HG03060 (cell line): ENCODE data around the gene KRT35.

Experiments used
- ATAC-seq: cut with Tn5 transposase; IDR thresholded peaks from one replicate; pipeline ENCODE4 v1.9.1; 2021; ENCODE audit warnings: low read depth, moderate number of reproducible peaks; ENCODE audit not compliant: unreplicated experiment

The KRT35 gene

DNA sequence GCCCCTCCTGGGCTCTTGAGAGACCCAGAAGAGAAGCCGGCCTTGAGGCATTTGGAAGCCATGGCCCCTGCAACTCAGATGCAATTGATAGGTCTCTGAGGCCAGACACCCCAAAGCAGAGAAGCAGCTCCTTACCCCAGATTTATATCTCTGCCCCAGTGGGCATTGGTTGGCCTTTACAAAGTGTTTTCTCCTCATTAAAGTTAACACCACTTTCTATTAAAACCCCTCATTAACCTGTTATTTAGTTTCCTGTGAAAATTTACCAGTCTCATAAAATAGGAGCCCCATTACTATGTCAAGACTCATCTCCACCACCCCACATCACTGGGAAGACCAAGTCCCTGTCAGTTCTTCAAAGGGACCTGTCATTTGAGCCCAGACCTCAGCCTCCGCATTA lies at the start of gene KRT35:
KRT35 (minus strand) TSS at position 116 of the 400 bp plus-strand sequence; CDS start at position 62, 54 bp downstream.
- ATAC-seq: no peak

DNA sequence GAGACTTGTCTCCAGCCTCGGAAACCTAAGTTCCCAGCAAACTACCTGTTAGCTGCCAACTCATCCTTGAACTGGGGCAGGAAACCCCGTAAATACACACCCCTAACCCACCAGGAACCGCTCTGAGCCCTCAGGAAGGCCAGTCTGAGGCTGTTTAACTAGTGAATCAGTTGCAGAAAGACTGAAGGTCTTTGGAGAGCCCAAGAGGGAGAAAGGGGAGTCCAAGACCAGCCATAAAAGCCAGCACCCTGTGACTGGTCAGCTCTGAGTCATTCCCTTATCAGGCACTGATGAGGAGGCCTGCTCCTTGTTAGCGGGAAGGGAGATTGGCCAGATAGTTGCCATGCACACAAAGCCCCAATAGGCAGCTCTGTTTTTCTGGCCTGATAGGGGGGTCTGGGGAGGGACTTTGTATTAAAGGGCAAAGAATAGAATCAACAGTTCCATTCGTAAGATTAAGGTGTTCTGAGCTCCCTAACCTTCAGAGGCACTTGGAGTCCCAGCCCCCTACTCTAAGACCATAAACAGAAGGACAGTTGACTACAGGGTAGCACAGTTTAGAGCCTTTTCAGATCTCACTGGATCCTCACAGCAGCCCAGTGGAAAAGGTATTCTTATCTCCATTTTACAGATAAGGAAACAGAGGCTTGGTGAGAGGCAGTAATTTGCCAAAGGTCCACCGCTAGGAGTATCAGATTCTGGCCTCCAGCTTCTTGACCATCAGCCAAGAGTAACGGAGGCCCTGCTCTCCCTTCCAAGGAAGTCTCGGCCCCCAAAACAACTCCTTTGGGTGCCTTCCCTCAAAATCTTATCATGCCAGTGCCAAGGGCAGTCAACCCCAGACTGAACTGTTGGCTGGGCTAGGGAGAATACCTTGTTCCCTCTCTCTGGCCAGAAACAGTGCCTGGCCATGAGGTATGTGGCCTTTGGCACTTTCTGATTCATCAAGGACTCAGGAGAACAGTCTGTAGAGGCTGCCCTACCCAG lies 49.4 kb upstream of the KRT35 start:
- ATAC-seq: no peak

DNA sequence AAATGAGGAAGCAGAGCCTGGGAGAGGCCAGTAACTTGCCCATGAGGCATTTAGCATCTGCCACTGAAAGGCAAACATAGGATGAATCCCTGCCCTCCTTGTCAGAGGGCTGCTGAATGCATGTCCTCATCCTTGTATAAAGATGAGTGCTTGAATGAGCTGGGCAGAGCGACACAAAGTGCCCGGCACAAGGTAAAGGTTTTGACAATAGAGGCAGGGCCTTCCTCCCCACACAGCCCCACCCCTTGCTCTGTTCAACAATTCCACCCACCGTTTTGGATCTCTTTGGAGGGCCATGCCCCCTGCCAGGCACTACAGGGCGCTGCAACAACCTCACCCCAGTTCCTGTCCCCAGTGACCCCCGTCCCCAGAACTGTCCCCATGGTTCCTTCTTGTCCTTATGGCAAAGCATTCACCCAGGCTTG lies 48.6 kb upstream of the KRT35 start:
- ATAC-seq: no peak

DNA sequence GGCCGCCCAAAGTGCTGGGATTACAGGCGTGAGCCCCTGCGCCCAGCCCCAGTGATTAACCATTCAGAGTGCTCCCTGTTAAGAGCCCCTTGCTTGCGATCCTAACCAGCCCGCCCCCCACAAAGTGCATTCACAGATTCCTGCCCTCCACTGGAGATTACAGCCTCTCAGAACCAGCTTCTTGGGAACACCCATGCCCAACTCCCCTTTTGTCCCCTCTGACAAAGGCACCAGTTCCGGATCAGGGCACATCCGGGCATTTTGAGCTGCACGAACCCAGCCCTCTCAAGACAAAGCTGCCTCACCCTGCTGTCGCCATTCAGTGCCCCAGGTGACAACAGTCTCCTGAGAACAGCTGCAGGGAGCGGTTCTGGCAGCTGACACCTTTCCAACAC lies 48.0 kb upstream of the KRT35 start:
- no peak for ATAC-seq

DNA sequence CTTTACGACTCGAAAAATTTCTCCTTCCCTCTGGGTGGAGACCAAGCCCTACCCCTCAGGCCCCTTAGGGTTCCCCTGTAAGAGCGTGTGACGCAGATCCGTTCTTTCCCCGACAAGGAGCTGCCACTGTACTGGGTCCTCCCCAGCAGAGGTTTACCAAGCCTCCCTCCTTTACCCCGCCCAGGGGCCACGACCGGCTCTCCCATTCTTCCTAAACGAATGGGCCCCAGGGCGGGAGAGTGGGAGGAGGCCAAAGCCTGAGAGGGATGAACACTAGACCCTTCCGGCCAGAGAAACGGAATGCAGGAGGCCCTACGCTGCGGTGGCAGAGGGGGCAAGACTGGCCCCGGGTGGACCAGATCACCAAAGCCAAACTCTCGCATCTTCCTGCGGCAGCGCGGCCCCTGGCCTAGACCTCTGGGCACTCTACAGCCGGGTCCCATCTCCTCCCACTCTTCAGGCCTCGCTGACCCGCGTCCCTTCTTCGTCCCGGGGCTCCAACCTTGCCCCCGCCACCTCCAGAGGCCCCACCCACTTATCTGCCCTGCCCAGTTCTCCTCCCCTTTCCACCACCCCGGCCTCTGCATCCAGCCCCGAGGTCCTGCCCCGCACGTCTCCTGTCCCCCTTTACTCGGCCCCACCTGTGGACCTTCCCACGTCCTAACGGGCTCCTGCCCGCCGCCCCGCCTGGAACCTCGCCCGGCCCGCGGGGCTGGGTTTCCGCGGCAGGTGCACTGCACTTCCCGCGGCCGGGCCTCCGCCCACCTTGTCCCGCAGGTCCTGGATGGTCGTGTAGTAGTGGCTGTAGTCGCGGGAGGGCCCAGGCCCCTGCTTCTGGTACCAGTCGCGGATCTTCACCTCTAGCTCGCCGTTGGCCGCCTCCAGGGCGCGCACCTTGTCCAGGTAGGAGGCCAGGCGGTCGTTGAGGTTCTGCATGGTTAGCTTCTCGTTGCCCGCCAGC lies 46.4 kb upstream of the KRT35 start:
- no peak for ATAC-seq

DNA sequence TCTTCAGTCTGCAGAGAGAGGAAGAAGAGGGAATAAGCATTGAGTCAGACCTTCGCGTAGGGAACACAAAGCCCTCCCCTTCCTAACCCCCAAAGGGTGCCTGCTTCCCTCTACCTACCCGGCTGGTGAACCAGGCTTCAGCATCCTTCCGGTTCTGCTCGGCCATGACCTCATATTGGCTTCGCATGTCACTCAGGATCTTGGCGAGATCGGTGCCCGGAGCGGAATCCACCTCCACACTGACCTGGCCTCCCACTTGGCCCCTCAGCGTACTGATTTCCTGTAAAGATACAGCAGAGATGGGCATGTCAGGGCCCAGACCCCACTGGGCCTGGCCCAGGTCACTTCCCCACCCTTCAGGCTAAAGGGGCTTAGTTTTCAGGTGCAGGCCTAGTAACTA lies 43.3 kb upstream of the KRT35 start:
- no peak for ATAC-seq

DNA sequence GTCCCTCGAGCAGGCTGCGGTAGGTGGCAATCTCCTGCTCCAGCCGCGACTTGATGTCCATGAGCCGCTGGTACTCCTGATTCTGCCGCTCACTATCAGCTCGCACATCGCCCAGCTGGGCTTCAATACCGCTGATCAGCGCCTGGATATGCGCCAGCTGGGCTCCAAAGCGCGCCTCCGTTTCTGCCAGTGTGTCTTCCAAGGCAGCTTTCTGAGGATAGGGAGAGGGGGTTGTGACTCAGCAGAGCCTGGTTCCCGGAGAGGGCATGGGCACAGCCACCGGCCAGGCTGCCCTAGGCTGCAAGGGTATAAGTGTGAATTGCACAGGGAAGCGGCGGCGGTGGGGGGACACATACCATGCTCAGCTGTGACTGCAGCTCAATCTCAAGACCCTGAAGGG lies 42.8 kb upstream of the KRT35 start:
- ATAC-seq: no peak

DNA sequence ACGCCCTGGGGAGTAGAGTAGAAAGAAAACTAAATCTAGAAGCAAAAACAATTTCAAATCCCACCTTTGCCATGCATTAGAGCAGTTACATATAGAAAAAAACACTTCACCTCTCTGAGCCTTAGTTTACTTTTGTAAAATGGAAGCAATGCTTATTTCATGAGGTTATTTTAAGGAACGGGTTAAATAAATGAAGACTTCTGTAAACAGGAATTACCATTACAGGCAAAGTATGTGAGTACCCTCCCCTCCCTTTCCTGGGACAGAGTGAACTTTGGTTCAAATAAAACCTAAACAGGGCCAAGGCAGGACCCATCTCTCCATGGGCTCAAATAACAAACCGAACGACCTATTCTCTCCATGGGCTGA lies 42.3 kb upstream of the KRT35 start:
- ATAC-seq: no peak

DNA sequence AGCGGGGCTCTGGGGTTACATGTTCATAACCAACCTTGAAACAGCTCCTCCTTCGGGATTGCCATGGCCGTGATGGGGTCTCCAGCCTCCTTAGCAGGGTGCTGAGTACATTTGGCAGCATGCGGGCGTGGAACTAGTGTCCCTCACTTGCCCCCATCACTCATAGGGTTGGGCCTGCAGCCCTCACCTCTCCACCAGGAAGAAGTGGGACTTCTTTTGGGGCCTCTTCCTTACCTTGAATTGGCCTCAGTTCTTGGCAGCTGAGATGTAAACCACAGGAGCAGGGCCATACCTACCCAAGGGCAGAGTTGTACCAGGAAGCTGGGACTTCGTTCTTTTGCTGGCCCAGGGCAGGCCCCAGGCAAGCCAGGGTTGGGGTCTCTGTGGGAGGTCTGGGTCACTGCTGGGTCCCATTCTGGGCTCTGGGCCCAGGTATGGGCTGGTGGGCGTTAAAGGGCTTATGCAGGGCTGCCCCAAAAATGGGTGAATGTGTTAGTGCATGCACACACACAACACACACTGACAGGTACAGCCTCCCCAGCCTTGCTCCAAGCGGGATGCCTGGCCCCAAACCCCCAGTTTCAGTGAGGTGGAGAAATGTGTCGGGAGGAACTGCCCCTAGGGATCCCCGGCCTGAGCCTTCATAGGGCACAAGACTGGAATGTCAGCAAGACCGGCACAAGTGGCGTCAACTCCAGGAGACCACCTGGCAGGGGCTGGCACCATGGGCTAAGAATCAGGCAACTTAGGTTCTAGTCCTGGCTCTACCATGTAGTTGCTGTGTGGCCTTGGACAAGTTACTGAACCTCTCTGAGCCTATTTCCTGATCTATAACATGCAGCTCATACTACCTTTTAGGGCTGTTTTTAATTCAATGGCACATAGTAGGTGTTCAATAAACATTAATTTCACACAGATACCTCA lies 41.6 kb upstream of the KRT35 start:
- no peak for ATAC-seq

DNA sequence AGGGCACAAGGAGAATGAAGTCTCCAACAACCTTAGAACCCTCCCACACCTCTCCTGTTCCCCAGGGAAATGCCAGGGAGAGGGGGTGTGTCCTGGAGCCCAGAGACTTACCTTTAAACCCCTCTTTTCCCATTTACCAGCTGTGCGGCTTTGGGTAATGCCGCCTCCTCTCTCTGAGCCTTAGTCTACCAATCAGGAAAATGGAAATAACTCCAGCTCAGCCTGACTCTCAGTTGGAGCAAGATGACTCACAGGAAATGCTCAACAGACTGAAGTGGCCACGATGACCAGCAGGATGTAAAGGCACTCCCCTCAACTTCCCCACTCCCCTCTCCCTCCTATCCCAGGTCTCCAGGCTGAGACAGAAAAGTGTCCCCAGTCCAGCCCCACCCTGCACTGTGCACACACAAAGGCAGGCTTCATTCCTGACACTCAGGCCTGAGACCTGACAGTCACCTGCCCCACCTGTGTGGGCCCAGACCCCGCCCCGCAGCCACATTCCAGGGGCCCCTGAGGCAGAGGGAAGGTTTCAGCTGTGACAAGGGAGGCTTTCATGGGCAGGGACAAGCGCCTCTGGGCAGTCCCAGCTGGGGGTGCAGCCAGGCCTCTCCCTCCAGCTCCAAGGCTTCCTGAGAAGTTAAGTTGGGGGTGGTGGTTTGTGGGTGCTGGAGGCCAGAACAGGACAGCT lies 40.8 kb upstream of the KRT35 start:
- no peak for ATAC-seq

DNA sequence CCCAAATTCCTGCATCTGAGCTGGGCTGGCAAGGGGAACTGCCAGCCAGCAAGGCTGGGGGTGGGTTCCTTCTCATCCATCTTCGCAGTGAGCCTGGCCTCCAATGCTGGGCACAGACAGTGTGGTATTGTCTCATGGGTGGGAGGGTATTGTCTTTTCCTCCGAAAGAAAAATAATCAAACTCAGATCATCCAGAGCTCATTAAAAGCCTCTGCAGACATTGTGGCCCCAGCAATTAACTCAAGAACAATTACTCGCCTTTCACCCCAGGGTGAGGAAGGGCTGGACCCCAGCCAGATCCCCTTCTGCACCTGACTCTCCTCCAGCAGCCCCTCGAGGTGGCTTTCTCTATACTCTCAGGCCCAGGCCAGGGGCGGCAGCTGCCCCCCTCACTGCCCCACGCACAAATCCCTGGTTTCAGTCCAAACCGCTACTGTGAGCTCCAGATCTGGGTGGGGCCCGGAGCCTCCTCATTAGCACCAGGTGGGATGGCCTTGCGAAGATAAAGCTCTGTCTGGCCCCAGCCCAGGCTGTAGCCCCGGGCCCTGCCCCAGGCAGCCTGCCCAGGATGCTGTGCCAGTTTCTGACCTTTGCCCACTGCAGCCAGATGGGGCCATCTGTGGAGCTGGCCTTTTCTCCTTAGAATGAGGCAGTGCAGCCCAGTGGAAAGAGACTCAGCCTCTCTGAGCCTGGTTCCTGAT lies 40.0 kb upstream of the KRT35 start:
- ATAC-seq: no peak

DNA sequence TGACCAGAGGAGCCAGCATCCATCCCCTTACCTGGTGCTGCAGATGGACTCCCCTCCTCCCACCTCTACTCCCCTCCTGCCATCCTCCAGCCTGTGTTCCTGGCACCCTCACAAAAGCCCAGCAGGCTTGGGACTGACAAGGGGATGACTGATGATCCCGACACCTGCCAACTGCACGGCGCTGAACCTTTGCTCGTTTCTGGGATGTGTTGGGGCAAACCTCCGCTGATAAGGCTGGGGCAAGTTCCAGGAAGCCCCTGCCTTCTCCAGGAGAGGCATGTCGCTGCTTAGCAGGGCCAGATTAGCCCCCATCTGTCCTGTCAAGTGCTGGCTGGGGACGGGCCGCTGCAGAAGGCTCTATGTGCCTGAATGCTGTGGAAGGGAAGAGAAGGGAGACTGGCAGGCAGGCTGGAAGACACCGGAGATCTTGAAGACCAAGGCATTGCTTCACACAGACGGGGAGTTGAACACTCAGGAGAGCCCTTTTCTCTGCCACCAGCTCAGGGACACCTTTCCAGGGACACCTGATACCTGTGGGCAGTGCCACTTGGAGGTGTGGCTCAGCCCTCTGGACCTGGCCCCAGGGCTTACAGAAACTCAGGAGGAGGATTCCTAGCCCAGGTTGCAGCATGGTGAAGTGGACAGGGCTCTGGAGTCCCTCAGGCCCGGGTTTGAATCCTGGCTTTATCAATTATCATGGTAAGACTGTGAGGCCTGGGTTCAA lies 38.7 kb upstream of the KRT35 start:
- ATAC-seq: no peak

DNA sequence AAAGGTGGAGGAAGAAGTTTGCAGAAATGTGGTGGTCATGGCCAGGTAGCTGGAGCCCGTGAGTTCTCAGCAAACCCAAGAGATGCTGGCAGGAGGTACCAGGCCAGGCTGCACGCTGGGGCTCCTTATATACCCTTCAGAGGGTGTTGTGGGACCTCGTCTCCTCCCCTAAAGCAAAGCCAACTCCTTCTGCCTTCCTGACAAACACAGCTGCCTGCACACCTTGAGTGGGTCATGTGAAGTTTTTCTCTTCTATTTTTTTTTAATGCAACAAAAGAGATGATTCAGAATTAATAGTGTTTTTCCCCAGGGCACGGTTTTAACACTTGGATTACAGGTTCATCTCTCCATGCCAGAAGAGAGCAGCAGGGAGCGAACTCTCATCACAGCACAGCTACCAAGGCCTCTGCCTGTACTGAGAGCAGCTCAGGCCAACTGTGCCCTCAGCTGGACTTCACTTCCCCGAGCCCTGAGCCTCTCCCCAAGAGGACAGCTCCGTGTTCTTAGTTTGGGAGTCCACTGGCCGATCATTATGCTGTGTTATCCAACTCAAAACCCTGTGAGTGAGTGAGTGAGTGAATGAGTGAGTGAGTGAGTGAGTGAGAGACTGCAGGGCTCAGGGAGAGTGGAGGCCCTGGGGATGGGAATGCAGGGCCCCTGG lies 38.0 kb upstream of the KRT35 start, which contains the start of gene KRT15:
KRT15 (minus strand) TSS at position 102 of the 661 bp plus-strand sequence; CDS start at position 39, 63 bp downstream.
- no peak for ATAC-seq

DNA sequence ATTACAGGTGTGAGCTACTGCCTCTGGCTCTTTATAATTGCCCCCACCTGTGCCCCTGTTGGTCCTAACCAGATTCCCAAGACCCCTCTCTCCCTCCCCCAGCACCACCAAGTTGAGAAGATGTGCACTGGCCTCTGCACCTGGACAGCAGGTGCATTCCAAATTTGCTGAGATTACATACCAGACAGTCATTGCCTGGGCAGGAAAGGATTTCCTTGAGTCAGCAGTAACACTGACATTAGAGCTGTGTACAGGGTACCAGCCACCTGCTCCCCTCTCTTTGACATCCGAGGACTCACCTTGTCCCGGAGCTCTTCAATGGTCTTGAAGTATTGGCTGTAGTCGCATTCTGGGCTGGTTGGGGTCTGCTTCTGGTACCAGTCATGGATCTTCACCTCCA lies 37.1 kb upstream of the KRT35 start:
- no peak for ATAC-seq

DNA sequence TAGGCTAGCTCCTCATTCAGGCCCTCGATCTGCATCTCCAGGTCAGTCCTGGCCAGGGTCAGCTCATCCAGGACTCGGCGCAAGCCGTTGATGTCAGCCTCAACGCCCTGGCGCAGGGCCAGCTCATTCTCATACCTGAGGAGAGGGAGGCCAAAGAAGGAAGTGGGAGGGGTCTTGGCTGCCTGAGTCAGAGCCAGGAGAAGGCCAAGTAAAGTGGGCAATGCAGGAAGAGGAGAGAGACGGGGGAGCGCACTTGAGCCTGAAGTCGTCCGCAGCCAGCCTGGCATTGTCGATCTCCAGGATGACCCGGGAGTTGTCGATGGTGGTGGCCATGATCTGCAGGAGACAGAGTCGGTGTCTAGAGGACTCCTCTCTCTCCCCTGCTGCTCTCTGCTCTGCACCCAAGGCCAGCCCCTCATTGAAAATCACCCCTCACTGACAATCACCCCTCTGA lies 35.9 kb upstream of the KRT35 start:
- no peak for ATAC-seq

DNA sequence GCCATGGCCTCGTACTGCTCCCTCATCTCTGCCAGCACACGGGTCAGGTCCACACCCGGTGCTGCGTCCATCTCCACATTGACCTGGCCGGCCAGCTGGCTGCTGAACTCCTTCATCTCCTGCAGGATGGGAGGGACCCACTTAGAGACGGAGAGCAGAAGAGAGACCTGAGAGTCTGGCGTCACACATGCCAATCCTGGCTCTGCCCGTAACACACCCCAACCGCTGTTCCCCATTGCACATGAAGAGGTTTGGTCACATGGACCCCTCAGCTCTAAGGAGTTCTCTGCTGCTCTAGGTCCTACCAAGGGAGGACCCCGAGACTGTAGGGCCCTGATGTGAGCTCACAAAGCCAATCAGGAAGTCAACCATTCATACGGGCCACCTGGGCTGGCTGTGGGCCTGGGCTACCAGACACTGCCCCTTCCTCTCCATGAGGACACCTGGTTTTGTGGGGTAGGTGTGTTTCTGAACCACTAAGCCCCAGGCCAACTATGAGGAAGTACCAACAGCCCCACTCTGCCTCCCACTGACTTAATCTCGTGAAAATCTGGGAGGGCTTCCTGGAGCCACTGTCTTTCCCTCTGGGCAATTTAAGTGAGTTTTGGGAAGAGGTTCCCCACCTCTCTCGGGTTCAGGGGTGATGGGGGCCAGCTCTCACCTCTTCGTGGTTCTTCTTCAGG lies 35.3 kb upstream of the KRT35 start:
- no peak for ATAC-seq

DNA sequence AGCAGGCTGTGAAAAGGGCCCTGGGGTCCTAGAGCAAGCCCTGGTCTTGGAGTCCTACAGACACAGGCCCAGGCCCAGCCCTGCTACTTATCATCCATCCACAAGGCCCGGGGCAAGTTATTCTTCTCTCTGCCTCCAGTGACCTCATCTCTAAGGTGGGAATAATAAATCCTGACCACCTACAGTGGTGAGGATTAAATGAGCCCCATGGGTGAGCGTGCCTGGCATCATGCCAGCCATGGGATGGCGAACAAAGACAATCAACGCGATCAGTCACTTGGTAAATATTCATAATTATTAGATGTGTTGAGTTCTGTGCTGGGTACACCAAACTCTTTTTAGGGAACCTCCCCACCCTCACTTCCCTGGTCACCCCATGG lies 32.2 kb upstream of the KRT35 start:
- ATAC-seq: no peak
